Ovary (tissue), 3 donors: ENCODE measurements around the gene AQP1.

Source experiments
- CTCF ChIP-seq, 3 donors: fragments of 450-650 bp in 2 of 3; fragments of 200-600 bp in 1 of 3; IDR thresholded peaks; one replicate each; pipeline versions ENCODE4 v1.5.1 to v1.8.0; 2016 to 2022; ENCODE audit warnings: antibody characterized with exemption in 3 of 3, mild to moderate bottlenecking in 1 of 3
- EP300 ChIP-seq: sonication (generic); formaldehyde crosslinking; IDR thresholded peaks from one replicate; pipeline ENCODE4 v1.6.1; 2017; ENCODE audit warnings: antibody characterized with exemption
- POLR2A ChIP-seq: fragments of 450-650 bp; IDR thresholded peaks from one replicate; pipeline ENCODE4 v1.6.1; 2017; ENCODE audit warnings: antibody characterized with exemption, mild to moderate bottlenecking, moderate library complexity
- donor health status: DM: no; HTN: no; CAD: no.

DNA sequence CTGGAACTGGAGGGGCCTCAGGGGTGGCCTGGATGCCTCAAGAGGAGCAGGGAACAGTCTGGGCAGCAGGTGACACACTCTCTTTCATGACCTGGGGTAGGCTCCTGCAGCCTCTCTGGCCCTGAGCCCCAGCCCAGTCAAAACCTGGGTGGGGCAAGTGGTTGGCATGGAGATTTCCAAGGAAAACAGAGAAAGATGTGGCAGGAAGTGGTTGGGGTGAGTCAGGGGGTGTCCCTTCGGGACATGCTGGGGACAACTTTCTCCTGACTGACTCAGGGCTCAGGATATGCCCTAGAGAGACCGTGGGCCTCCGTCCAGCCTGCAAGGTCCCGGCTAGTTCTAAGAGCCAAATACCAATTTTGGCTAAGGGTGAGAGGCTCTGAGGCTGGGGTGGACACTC, 2.9 kb downstream of the AQP1 start:
- TF ChIP-seq CTCF (IDR thresholded peaks at IDR 0.05) (no peak), EP300 (no peak), POLR2A (no peak)
